ENCODE results near the gene EGFL8.

EGFL8 gene

GRCh38 chr6:32164295-32164694 lies at the start of gene EGFL8:
TSS of gene EGFL8 (plus strand) at chr6:32164595. CDS start at chr6:32166166, 1,571 bp downstream.
- no peak for DNase-seq (ENCODE audit: extremely low read depth, low read depth)
- TF ChIP-seq, protein P1, sequence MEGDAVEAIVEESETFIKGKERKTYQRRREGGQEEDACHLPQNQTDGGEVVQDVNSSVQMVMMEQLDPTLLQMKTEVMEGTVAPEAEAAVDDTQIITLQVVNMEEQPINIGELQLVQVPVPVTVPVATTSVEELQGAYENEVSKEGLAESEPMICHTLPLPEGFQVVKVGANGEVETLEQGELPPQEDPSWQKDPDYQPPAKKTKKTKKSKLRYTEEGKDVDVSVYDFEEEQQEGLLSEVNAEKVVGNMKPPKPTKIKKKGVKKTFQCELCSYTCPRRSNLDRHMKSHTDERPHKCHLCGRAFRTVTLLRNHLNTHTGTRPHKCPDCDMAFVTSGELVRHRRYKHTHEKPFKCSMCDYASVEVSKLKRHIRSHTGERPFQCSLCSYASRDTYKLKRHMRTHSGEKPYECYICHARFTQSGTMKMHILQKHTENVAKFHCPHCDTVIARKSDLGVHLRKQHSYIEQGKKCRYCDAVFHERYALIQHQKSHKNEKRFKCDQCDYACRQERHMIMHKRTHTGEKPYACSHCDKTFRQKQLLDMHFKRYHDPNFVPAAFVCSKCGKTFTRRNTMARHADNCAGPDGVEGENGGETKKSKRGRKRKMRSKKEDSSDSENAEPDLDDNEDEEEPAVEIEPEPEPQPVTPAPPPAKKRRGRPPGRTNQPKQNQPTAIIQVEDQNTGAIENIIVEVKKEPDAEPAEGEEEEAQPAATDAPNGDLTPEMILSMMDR (IDR thresholded peaks at IDR 0.05; ENCODE audit: low read depth, low read length) = no peak

DNA sequence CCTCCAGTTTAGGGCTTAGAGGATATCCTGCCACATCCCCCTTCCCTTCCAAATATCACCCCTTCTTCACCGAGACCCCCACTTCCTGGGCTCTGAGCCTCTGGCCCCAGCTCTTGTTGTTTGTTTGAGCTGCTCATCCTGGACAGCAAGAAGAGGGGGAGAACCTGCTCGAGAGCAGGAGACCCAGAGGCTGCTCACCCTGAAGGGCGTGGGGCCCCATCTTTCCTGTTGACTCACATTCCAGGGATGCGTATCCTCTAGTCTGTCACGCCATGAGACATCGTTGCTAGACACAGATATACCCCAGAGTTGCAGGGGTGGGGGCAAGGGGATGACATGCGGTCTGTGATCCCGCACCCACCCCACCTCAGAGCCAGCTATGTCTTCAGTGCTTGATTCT lies 49.6 kb upstream of the EGFL8 start:
- no peak for DNase-seq (ENCODE audit: extremely low read depth, low read depth)
- TF ChIP-seq, protein P1 (IDR thresholded peaks at IDR 0.05; ENCODE audit: low read depth, low read length) = no peak

DNA sequence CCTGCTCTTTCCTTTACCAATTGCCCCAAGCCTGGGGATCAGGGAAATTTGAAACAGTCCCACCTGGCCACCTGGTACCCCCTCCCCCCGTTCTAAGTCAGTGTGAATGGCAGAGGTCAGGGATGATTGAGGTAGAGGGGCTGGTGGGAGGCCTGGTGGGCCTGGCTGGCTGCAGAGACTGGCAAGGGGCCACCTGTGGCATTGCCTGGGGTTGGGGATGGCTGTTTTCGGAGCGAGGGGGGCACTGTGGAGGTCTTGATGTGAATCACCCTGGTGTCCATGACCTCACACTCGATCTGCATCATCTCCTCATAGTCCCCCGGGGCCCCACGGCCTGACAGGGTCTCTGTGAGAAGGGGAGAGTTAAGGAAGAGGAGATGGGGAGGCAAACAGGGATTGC lies 48.8 kb upstream of the EGFL8 start:
- TF ChIP-seq, protein P1 (IDR thresholded peaks at IDR 0.05; ENCODE audit: low read depth, low read length) = no peak
- DNase-seq (ENCODE audit: extremely low read depth, low read depth) = no peak

GRCh38 chr6:32116674-32117073 lies 47.7 kb upstream of the EGFL8 start:
- no peak for DNase-seq (ENCODE audit: extremely low read depth, low read depth)
- TF ChIP-seq, protein P1 (IDR thresholded peaks at IDR 0.05; ENCODE audit: low read depth, low read length) = peak; percentile 47

- TF ChIP-seq, protein P1 (IDR thresholded peaks at IDR 0.05; ENCODE audit: low read depth, low read length) = no peak
- DNase-seq (ENCODE audit: extremely low read depth, low read depth) = no peak
Measured at GRCh38 chr6:32117461-32117860, 46.9 kb upstream of the EGFL8 start.

- DNase-seq (ENCODE audit: extremely low read depth, low read depth) = peak; percentile 79
- TF ChIP-seq, protein P1 (IDR thresholded peaks at IDR 0.05; ENCODE audit: low read depth, low read length) = peak; percentile 99
Measured at GRCh38 chr6:32118782-32119628, 45.4 kb upstream of the EGFL8 start.

- TF ChIP-seq, protein P1 (IDR thresholded peaks at IDR 0.05; ENCODE audit: low read depth, low read length) = no peak
- no peak for DNase-seq (ENCODE audit: extremely low read depth, low read depth)
Measured at GRCh38 chr6:32120573-32121059, 43.8 kb upstream of the EGFL8 start.
